SK-N-SH (cell line): ENCODE results near the gene CDC42EP4. TPM values are rescaled to one million over a fixed set of nuclear protein-coding genes. Genes with fewer than 3 reads are reported as not detected.

ENCODE experiments used
- CTCF ChIA-PET: fragments of 300-600, 350-600 bp; formaldehyde crosslinking; extraction: SDS; loops from one replicate; lab custom pipeline; 2021; lab: Yijun Ruan, JAX
- POLR2A ChIA-PET: fragments of 350-600 bp; sonication (Branson Sonifier 250); formaldehyde crosslinking; extraction: SDS; loops from one replicate; lab custom pipeline; 2020; ENCODE audit warnings: antibody characterized with exemption, inconsistent platforms; lab: Yijun Ruan, JAX
- DNase-seq: peaks from one replicate; pipeline ENCODE4 v3.0.0; 2012
- H2AFZ ChIP-seq: fragments of 200-600 bp; sonication (generic); 2 replicates; pipeline ENCODE4 v1.8.1; 2016; ENCODE audit warnings: antibody characterized with exemption, mild to moderate bottlenecking, low read depth
- H3F3A ChIP-seq: fragments of 200-600 bp; sonication (generic); replicated peaks from 2 replicates; pipeline ENCODE3; 2016; ENCODE audit warnings: antibody characterized with exemption, mild to moderate bottlenecking; ENCODE audit not compliant: insufficient read depth
- H3K27ac ChIP-seq, 2 experiments: fragments of 200-500 bp in 1 of 2; fragments of 200-600 bp in 1 of 2; sonication (Bioruptor generic) in 1 of 2; sonication (generic), shearing (Covaris generic) in 1 of 2; 2 replicates each; pipeline versions ENCODE4 v1.5.1 to v1.6.1; 2014 to 2016; ENCODE audit warnings: low read depth in 2 of 2, inconsistent platforms in 1 of 2, low read length in 1 of 2, mild to moderate bottlenecking in 1 of 2, mixed read lengths in 1 of 2
- H3K27me3 ChIP-seq: fragments of 200-600 bp; sonication (generic), shearing (Covaris generic); 2 replicates; pipeline ENCODE4 v1.6.1; 2016; ENCODE audit warnings: mixed run types; ENCODE audit not compliant: insufficient read depth
- H3K36me3 ChIP-seq, 2 experiments: fragments of 200-500 bp in 1 of 2; fragments of 200-600 bp in 1 of 2; sonication (Bioruptor generic) in 1 of 2; sonication (generic) in 1 of 2; replicated peaks in 1 of 2; 2 replicates each; pipeline versions ENCODE3 to v1.5.1; 2014 to 2016; ENCODE audit warnings: low read length in 1 of 2, mild to moderate bottlenecking in 1 of 2; ENCODE audit not compliant: insufficient read depth in 2 of 2, control insufficient read depth in 1 of 2
- H3K4me1 ChIP-seq, 2 experiments: fragments of 200-500 bp in 1 of 2; fragments of 200-600 bp in 1 of 2; sonication (Bioruptor generic) in 1 of 2; sonication (generic), shearing (Covaris generic) in 1 of 2; 2 replicates each; pipeline versions ENCODE4 v1.5.1 to v1.6.1; 2014 to 2016; ENCODE audit warnings: low read depth in 1 of 2, low read length in 1 of 2, mixed run types in 1 of 2; ENCODE audit not compliant: insufficient read depth in 2 of 2, control insufficient read depth in 1 of 2
- H3K4me2 ChIP-seq: fragments of 200-600 bp; sonication (generic), shearing (Covaris generic); 2 replicates; pipeline ENCODE4 v1.6.1; 2017; ENCODE audit warnings: mixed run types
- H3K4me3 ChIP-seq, 2 experiments: fragments of 200-500 bp in 1 of 2; fragments of 200-600 bp in 1 of 2; sonication (Bioruptor generic) in 1 of 2; sonication (generic), shearing (Covaris generic) in 1 of 2; 2 replicates each; pipeline versions ENCODE4 v1.5.1 to v1.8.1; 2014 to 2016; ENCODE audit warnings: low read depth in 2 of 2, inconsistent platforms in 1 of 2, low read length in 1 of 2, mild to moderate bottlenecking in 1 of 2, mixed read lengths in 1 of 2, moderate library complexity in 1 of 2
- H3K79me2 ChIP-seq: fragments of 200-600 bp; sonication (generic); 2 replicates; pipeline ENCODE4 v1.8.1; 2017; ENCODE audit warnings: mild to moderate bottlenecking; ENCODE audit not compliant: insufficient read depth
- H3K9ac ChIP-seq: fragments of 200-600 bp; sonication (generic); 2 replicates; pipeline ENCODE4 v1.6.1; 2017; ENCODE audit warnings: mixed run types
- H3K9me2 ChIP-seq: fragments of 200-600 bp; sonication (generic); 2 replicates; pipeline ENCODE4 v1.6.1; 2017; ENCODE audit warnings: mixed run types
- H3K9me3 ChIP-seq: fragments of 200-600 bp; sonication (generic); 2 replicates; pipeline ENCODE4 v1.6.1; 2017; ENCODE audit warnings: mixed run types, mild to moderate bottlenecking, moderate library complexity
- H4K20me1 ChIP-seq: fragments of 200-600 bp; sonication (generic); 2 replicates; pipeline ENCODE4 v1.6.1; 2017; ENCODE audit warnings: mild to moderate bottlenecking, mixed run types; ENCODE audit not compliant: insufficient read depth
- CHD2 ChIP-seq: fragments of 150-350 bp; IDR thresholded peaks from 2 replicates; pipeline ENCODE4 v1.6.1; 2018; ENCODE audit warnings: low read length; ENCODE audit not compliant: partially characterized antibody
- ELF1 ChIP-seq: IDR thresholded peaks from 2 replicates; pipeline ENCODE4 v1.4.0; 2012
- EP300 ChIP-seq, 2 experiments: IDR thresholded peaks; 2 replicates each; pipeline versions ENCODE4 v1.4.0 to v1.6.1; 2012; ENCODE audit warnings: borderline replicate concordance in 1 of 2, low read depth in 1 of 2, low read length in 1 of 2
- EZH2phosphoT487 ChIP-seq: fragments of 200-600 bp; sonication (generic); IDR thresholded peaks from 2 replicates; pipeline ENCODE4 v1.6.1; 2017; ENCODE audit warnings: low read depth, mixed run types, mild to moderate bottlenecking, antibody characterized with exemption, moderate library complexity, borderline replicate concordance
- FOSL2 ChIP-seq: IDR thresholded peaks from 2 replicates; pipeline ENCODE4 v1.4.0; 2012; ENCODE audit warnings: low read depth, mild to moderate bottlenecking, moderate library complexity, borderline replicate concordance
- FOXM1 ChIP-seq: IDR thresholded peaks from 2 replicates; pipeline ENCODE4 v1.4.0; 2012; ENCODE audit warnings: low read depth, mild to moderate bottlenecking
- JUND ChIP-seq: IDR thresholded peaks from 2 replicates; pipeline ENCODE4 v1.4.0; 2012
- MXI1 ChIP-seq: IDR thresholded peaks from 2 replicates; pipeline ENCODE4 v1.6.1; 2012; ENCODE audit warnings: mild to moderate bottlenecking, low read depth, low read length, improper control_type of control experiment
- NFIC ChIP-seq: IDR thresholded peaks from 2 replicates; pipeline ENCODE4 v1.4.0; 2012; ENCODE audit warnings: borderline replicate concordance
- NRF1 ChIP-seq: IDR thresholded peaks from 2 replicates; pipeline ENCODE4 v1.6.1; 2012; ENCODE audit warnings: low read depth, mild to moderate bottlenecking, low read length
- POLR2AphosphoS5 ChIP-seq: IDR thresholded peaks from 2 replicates; pipeline ENCODE4 v1.6.1; 2012; ENCODE audit warnings: low read depth, low read length
- RAD21 ChIP-seq: IDR thresholded peaks from 2 replicates; pipeline ENCODE4 v1.6.1; 2012; ENCODE audit warnings: mild to moderate bottlenecking, low read length
- RXRA ChIP-seq: IDR thresholded peaks from 2 replicates; pipeline ENCODE4 v1.4.0; 2012; ENCODE audit warnings: low read depth, mild to moderate bottlenecking, borderline replicate concordance
- SIN3A ChIP-seq: IDR thresholded peaks from 2 replicates; pipeline ENCODE4 v1.6.1; 2012; ENCODE audit warnings: low read depth, mild to moderate bottlenecking, low read length, moderate library complexity, borderline replicate concordance
- SMC3 ChIP-seq: IDR thresholded peaks from 2 replicates; pipeline ENCODE4 v1.6.1; 2012; ENCODE audit warnings: low read depth, low read length, improper control_type of control experiment
- TCF12 ChIP-seq: IDR thresholded peaks from 2 replicates; pipeline ENCODE4 v1.4.0; 2012
- TEAD4 ChIP-seq: IDR thresholded peaks from 2 replicates; pipeline ENCODE4 v1.4.0; 2012; ENCODE audit warnings: mild to moderate bottlenecking, borderline replicate concordance; ENCODE audit not compliant: insufficient read depth
- YY1 ChIP-seq: IDR thresholded peaks from 2 replicates; pipeline ENCODE4 v1.4.0; 2012; ENCODE audit warnings: low read depth, mild to moderate bottlenecking
- WGBS: methylation state at CpG from one replicate; pipeline ENCODE4 v1.1.6; 2017; ENCODE audit warnings: low lambda C conversion rate; 5-methylcytosine and 5-hydroxymethylcytosine counted together
- polyA plus RNA-seq, 3 experiments: library from polyadenylated mRNA; depleted of rRNA; stranded (reverse); fragments of >200 nt; gene quantifications; 2 replicates each; pipeline ENCODE4 v1.2.3, GENCODE V29; 2012
- TF ChIP-seq, protein P1 (sequence below): fragments of 200-600 bp; sonication (generic); IDR thresholded peaks from 2 replicates; pipeline ENCODE4 v1.6.1; 2017; ENCODE audit warnings: antibody characterized with exemption, mild to moderate bottlenecking, moderate library complexity
- TF ChIP-seq, protein P2 (sequence below): IDR thresholded peaks from 2 replicates; pipeline ENCODE4; 2012
- TF ChIP-seq, protein P3 (sequence below): IDR thresholded peaks from 2 replicates; pipeline ENCODE4 v1.6.1; 2012; ENCODE audit warnings: mild to moderate bottlenecking, low read depth, low read length, moderate library complexity
- TF ChIP-seq, protein P4 (sequence below): IDR thresholded peaks from 2 replicates; pipeline ENCODE4 v1.4.0; 2012; ENCODE audit warnings: low read depth
- TF ChIP-seq, protein P5 (sequence below): IDR thresholded peaks from 2 replicates; pipeline ENCODE4 v1.4.0; 2012; ENCODE audit warnings: low read depth, borderline replicate concordance

The CDC42EP4 gene
- polyA plus RNA-seq, 1 of the 3 experiments (the other 2 are of a cell fraction), result 28.3 TPM

DNA sequence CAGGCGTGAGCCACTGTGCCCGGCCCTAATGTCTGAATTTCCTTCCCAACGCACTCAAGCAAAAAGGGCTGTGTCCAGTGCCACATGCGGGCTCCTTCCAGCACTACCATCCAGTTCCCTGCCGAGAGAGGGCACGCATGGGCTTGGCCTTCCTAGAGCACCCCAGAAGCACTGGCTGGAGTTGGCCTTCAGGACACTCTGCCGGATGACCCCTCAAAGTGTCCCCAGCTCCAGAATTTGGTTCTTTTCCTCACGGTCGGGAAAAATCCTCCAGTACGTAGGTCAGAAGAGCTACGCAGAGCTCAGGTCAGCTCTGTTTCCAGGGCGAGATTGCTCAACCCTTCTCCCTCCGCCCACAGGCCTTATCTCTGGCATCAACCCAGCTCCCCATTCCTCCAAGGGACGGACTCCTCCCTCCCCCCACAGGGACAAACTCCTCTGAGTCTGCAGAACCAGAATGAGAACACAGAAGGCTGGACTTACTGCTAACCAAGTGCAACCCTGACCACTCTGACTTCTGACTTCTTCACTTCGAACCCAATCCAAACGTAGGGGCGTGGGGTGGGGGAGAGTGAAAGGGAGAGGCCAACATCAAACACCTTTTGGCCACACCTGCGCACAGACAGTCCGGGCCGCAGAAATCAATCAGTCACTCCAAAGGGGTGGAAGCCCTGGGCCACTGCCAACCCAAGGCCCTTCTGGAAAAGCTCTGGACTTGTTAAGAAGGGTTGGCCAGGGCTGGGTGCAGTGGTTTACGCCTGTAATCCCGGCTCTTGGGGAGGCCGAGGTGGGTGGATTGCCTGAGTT, 3.6 kb downstream of the CDC42EP4 start:
- peak overlapping the region; percentile 98 for H3K4me2 ChIP-seq
- peak; percentile 49 for TF ChIP-seq FOXM1
- TF ChIP-seq, protein P1, sequence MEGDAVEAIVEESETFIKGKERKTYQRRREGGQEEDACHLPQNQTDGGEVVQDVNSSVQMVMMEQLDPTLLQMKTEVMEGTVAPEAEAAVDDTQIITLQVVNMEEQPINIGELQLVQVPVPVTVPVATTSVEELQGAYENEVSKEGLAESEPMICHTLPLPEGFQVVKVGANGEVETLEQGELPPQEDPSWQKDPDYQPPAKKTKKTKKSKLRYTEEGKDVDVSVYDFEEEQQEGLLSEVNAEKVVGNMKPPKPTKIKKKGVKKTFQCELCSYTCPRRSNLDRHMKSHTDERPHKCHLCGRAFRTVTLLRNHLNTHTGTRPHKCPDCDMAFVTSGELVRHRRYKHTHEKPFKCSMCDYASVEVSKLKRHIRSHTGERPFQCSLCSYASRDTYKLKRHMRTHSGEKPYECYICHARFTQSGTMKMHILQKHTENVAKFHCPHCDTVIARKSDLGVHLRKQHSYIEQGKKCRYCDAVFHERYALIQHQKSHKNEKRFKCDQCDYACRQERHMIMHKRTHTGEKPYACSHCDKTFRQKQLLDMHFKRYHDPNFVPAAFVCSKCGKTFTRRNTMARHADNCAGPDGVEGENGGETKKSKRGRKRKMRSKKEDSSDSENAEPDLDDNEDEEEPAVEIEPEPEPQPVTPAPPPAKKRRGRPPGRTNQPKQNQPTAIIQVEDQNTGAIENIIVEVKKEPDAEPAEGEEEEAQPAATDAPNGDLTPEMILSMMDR, result no peak
- peak; percentile 8; the same call in 1 of the 2 replicates for TF ChIP-seq SMC3
- no peak for TF ChIP-seq NRF1
- peak; percentile 99 for TF ChIP-seq NFIC
- TF ChIP-seq, protein P2, sequence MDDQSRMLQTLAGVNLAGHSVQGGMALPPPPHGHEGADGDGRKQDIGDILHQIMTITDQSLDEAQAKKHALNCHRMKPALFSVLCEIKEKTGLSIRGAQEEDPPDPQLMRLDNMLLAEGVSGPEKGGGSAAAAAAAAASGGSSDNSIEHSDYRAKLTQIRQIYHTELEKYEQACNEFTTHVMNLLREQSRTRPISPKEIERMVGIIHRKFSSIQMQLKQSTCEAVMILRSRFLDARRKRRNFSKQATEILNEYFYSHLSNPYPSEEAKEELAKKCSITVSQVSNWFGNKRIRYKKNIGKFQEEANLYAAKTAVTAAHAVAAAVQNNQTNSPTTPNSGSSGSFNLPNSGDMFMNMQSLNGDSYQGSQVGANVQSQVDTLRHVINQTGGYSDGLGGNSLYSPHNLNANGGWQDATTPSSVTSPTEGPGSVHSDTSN, result peak; percentile 60
- TF ChIP-seq, protein P3, sequence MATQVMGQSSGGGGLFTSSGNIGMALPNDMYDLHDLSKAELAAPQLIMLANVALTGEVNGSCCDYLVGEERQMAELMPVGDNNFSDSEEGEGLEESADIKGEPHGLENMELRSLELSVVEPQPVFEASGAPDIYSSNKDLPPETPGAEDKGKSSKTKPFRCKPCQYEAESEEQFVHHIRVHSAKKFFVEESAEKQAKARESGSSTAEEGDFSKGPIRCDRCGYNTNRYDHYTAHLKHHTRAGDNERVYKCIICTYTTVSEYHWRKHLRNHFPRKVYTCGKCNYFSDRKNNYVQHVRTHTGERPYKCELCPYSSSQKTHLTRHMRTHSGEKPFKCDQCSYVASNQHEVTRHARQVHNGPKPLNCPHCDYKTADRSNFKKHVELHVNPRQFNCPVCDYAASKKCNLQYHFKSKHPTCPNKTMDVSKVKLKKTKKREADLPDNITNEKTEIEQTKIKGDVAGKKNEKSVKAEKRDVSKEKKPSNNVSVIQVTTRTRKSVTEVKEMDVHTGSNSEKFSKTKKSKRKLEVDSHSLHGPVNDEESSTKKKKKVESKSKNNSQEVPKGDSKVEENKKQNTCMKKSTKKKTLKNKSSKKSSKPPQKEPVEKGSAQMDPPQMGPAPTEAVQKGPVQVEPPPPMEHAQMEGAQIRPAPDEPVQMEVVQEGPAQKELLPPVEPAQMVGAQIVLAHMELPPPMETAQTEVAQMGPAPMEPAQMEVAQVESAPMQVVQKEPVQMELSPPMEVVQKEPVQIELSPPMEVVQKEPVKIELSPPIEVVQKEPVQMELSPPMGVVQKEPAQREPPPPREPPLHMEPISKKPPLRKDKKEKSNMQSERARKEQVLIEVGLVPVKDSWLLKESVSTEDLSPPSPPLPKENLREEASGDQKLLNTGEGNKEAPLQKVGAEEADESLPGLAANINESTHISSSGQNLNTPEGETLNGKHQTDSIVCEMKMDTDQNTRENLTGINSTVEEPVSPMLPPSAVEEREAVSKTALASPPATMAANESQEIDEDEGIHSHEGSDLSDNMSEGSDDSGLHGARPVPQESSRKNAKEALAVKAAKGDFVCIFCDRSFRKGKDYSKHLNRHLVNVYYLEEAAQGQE, result peak; percentile 56; the same call in 1 of the 2 replicates
- TF ChIP-seq, protein P4, sequence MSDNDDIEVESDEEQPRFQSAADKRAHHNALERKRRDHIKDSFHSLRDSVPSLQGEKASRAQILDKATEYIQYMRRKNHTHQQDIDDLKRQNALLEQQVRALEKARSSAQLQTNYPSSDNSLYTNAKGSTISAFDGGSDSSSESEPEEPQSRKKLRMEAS, result peak; percentile 91
- peak; percentile 88 for TF ChIP-seq RXRA
- peak; percentile 59; the same call in 1 of the 2 replicates for TF ChIP-seq JUND
- TF ChIP-seq FOSL2, result no peak
- no peak for TF ChIP-seq EZH2phosphoT487
- peak; percentile 89 for TF ChIP-seq TCF12
- TF ChIP-seq POLR2AphosphoS5, result peak; percentile 76; the same call in 1 of the 2 replicates
- no peak for TF ChIP-seq MXI1
- TF ChIP-seq TEAD4, result peak; percentile 84
- TF ChIP-seq CHD2, result peak; percentile 14
- TF ChIP-seq YY1, result no peak
- TF ChIP-seq, protein P5, sequence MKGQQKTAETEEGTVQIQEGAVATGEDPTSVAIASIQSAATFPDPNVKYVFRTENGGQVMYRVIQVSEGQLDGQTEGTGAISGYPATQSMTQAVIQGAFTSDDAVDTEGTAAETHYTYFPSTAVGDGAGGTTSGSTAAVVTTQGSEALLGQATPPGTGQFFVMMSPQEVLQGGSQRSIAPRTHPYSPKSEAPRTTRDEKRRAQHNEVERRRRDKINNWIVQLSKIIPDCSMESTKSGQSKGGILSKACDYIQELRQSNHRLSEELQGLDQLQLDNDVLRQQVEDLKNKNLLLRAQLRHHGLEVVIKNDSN, result peak; percentile 38; the same call in 1 of the 2 replicates
- peak; percentile 32; the same call in 1 of the 2 replicates for TF ChIP-seq SIN3A
- no peak for TF ChIP-seq RAD21
- TF ChIP-seq EP300 (IDR thresholded peaks at IDR 0.05; ENCODE audit: borderline replicate concordance in 1 of 2, low read depth in 1 of 2, low read length in 1 of 2), result peak; percentile 17 to 86; a peak in 3 of 4 replicates
- TF ChIP-seq ELF1, result peak; percentile 35; the same call in 1 of the 2 replicates
- peak overlapping the region; percentile 13 to 96; a peak in 3 of 4 replicates for H3K27ac ChIP-seq
- peaks cover 53% of the 10 kb centered on the region for H3F3A ChIP-seq
- H3K27me3 ChIP-seq, result no peaks in the 10 kb centered on the region
- POLR2A ChIA-PET, result interaction anchor here (0.5 to 3.7 kb wide), 2 partner anchors 61 to 935 kb away, joined by 4 to 30 read pairs; no protein-coding TSS in a partner anchor
- peaks cover 0 to 8% of the 10 kb centered on the region in 2 experiments for H3K36me3 ChIP-seq
- H3K9me3 ChIP-seq, result no peaks in the 10 kb centered on the region
- H3K4me1 ChIP-seq, result peaks cover 57 to 68% of the 10 kb centered on the region in 2 experiments; a peak in 3 of 4 replicates
- peaks cover 3% of the 10 kb centered on the region; the same call in 1 of the 2 replicates for H4K20me1 ChIP-seq
- peak overlapping the region; percentile 36; the same call in 1 of the 2 replicates for H3K9ac ChIP-seq
- H3K79me2 ChIP-seq, result peaks cover 80% of the 10 kb centered on the region
- DNase-seq, result no peak
- CTCF ChIA-PET, result interaction anchor here (1.0 to 5.9 kb wide), 5 partner anchors 24 to 60 kb away, joined by 3 to 154 read pairs (median 66); no protein-coding TSS in a partner anchor
- no peak overlapping the region for H2AFZ ChIP-seq
- no peaks in the 10 kb centered on the region for H3K9me2 ChIP-seq
- H3K4me3 ChIP-seq, result peak overlapping the region in 1 of 2 experiments; percentile 50; a peak in 2 of 4 replicates
- WGBS, result 36% methylated on average over 23 of the region's 23 CpGs
